SKM-1 treated with dmso at 0.1 percent for 144 hours (cell line): ENCODE measurements around the gene FURIN.
A peak's percentile ranks its signal among the peaks of the same experiment; 100 is the strongest.
"Not testable (repeated sequence)": the region's sequence is repeated elsewhere in the genome, so short reads cannot be mapped to it uniquely, and the experiment has no call there.

Experiments
- DNase-seq: peaks from one replicate; lab custom pipeline; 2025; ENCODE audit not compliant: unreplicated experiment; lab: John Stamatoyannopoulos, UW

Gene FURIN

DNA sequence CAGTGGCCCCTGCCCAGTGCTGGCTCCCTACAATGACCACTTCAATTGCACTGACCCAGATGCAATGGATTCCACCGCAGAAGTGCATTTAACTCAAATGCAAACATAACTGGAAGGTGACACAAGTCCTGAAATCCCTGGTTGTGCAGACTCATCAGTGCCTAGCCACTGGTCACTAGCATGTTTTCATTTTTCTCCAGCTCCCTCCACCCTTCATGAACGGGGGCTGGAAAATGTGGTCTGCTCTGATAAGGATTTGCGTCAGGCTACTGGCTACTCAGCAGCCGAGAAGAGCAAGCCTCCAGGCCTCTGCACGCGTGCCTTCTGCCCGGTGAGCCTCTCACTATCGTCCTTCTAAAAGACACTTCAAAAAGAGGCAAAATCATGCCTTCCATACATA, 27.4 kb upstream of the FURIN start:
- no peak for DNase-seq

DNA sequence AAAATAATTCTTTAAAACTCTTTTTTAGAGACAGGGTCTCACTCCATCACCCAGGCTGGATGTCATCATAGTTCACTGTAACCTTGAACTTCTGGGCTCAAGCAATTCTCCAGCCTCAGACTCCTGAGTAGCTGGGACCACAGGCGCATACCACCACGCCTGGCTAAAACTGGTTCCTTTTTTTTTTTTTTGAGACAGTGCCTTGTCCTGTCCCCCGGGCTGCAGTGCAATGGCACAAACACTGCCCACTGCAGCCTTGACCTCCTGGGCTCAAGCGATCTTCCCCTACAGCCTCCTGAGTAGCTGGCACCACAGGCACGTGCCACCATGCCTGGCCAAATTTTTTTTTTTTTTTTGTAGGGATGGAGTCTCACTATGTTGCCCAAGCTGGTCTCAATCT, 23.7 kb upstream of the FURIN start:
- DNase-seq: no peak

DNA sequence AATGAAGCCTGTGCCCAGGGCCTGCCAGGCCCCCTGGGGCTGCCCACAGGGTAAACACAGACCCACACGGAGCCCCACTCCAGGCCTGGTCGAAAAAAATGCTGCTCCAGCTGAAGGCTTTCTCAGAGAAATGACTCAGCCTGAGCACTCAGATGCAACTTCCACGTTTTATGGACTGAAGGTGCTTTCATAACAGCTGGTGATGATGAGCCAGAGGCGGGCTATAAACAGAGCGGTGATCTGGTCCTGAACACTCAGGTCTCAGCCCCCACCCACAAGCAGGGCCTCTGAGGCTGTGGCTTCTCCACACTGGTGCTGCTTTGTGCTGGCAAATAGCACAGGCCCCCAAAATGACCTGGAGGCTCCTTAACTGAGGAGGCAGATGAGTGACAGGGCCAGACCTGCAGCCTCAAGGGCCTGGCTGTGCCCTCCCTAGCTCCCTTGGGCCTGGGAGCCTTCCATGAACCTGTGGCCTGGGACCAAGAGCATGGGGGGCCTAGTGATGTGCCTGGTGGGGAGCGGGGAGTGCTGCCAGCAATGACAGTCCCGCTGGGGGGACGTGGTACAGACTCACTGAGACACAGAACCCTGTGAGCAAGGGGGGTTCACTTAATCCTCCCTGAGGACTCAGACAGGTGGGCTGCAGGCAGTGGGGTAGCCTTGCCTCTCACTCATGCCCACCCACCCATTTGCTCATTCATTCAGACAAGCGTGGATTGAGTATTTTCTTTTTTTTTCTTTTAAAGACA, 23.0 kb upstream of the FURIN start:
- DNase-seq: peak; percentile 66

DNA sequence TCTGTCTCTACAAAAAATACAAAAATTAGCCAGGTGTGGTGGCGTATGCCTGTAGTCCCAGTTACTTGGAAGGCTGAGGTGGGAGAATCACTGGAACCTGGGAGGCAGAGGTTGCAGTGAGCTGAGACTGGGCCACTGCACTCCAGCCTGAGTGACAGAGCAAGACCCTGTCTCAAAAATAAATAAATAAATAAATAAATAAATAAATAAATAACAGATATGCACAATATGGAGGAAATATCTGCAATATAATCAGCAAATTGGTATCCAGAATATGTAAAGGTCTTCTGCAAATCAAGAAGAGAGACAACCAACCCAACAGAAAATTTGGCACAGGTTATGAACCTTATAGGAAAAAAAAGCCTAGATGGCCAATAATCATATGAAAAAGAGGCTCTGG, 19.0 kb upstream of the FURIN start:
- not testable (repeated sequence) for DNase-seq

DNA sequence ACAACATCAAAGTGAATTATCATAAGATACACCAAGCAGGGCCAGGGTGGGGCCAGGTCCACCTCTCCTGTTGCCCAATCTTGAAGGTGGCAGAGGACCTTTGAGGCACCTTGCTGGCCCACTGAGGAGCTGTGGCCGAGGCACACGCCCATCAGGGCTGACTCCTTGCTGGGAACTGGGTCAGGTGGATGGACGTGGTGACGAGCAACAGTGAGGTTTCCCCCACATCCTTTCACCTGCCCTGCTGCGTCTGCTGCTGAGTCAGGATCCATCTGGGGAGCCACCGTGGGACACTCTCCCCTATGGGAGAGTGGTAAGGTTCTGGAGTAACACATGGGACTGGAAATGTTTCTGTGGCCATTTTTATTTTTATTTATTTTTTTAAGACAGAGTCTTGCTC, 17.3 kb upstream of the FURIN start:
- DNase-seq: no peak

DNA sequence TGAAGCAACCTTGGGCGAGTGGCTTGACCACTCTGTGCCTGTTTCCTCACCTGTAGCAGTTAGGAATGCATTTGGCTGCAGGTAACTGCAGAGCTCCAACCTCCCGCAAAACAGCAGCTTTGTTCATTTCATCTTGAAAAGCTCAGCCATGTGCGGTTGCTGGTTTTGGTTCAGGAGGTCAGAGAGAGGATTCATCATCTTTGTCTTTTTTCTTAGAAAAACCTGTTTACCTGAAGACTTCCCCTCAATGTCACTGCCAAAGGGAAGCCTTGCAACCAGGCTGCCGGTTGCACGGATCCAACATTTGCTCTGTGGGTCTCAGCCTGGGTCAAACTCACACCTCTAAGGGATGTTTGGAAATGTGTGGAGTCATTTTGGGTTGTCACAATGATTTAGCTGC, 16.4 kb upstream of the FURIN start:
- no peak for DNase-seq

DNA sequence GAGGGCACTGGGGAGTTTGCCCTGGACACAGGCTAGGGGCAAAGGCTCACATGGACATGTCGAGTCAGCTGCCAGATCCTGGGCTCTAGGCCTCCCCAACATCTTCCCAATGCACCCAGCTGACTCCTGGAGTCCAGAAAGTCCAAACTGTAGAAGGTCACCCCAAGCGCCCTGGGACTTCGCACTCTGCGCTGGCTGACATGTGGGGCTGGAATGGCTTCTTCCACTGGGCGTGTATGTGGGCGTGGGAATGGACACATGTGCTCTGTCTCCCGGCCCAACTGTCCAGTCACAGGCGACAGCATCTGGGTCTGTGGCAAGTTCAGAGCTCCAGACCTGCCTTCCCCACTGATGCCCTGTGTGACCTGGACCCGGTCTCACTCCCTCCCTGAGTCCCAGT, 13.2 kb upstream of the FURIN start:
- DNase-seq: no peak

DNA sequence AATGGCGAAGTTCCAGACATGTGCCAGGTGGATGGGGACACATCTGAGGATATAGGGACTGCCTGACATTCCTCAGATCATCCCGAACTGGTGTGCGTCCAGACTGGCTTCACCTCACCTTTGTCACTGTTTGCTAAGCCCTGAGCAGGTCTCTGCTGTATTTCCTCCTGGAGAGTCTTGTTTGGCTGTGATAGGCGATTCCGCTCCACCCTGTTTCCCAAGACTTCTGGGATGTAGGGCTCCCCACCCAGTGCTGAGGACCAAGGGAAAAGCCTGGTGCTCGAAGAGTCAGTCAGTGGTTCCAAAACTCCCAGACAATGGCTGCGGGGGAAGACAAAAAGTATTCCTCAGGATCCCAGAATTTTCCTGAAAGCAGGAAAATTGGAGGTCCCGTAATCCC, 11.1 kb upstream of the FURIN start:
- DNase-seq: no peak

DNA sequence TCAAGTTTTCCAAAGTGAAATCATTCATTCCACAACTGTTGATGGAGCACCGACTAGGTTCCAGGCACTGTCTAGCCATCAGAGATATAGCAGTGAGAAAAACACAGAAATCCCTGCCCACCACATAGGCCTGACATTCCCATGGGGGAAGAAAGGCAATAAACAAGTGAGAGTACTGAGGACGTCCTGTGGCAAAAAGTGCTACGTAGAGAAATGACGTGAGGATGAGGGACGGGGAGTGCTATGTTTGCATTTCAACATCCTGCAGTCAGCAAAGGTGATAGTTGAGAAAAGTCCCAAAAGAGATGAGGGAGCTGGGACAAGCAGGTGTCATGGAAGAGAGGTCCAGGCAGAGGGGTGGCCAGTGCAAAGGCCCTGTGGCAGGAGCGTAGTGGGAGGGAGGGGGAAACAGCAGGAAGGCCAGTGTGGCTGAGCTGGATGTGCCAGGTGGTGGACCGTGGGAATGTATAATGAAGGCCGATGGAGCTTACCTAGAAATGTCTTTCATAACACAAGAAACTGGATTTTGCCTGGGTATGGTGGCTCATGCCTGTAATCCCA, 10.4 kb upstream of the FURIN start:
- no peak for DNase-seq

DNA sequence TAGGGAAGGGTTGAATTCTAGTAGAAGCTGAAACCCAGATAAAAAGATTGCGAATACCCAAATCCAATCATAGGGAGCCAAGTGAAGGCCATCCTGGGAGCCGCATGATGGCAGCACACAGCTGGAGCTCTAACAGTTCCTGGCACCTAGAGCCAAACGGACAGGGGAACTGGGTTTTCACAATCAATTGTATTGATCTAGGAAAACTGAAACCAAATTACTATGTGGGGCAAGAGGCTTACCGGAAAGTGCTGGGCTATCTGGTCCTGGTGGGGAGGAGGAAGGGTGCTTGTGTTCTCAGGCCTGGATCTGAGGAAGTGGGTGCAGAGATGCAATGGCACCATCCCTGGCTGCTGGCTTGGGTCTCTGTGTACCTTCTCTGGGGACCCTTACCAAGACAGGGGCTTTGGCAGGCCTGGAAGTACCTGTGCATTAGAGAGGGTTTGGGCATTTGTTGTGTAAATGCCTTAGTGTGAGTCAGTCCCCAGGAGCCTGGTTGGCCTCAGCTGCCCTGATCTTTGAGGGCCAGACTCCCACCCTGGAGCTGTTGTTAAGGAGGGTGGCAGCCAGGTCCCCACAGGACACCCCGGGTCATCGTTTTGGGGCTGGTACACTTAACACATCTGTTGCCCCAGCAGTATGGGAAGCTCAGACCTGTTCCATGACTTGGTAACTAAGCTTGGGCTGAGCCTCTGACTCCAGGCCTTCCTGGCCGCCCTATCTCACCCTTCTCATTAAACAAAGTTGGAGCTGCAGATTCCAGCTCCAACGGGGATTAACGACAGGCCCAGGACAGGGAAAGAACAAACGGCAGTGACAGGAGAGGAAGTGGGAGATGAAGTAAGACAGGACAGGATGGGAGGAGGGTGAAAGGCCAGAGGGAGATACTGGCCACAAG, 8.9 kb upstream of the FURIN start:
- no peak for DNase-seq

DNA sequence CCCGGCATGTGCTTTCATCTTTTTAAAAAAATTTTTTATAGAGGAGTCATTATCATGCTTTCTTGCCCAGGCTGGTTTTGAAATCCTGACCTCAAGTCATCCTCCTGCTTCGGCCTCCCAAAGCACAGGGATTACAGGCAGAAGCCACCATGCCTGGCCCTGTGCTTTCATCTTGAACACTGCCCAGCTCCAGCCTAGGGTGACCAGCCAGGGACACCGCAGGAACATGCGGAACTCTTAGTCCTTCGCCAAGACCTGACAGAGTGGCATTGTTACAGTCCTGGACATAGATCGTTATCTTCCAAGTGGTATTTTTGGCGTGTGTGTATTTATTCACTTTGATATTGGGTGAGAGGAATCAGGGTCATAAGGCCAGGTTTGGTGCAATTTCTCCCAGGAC, 7.9 kb upstream of the FURIN start:
- DNase-seq: no peak

DNA sequence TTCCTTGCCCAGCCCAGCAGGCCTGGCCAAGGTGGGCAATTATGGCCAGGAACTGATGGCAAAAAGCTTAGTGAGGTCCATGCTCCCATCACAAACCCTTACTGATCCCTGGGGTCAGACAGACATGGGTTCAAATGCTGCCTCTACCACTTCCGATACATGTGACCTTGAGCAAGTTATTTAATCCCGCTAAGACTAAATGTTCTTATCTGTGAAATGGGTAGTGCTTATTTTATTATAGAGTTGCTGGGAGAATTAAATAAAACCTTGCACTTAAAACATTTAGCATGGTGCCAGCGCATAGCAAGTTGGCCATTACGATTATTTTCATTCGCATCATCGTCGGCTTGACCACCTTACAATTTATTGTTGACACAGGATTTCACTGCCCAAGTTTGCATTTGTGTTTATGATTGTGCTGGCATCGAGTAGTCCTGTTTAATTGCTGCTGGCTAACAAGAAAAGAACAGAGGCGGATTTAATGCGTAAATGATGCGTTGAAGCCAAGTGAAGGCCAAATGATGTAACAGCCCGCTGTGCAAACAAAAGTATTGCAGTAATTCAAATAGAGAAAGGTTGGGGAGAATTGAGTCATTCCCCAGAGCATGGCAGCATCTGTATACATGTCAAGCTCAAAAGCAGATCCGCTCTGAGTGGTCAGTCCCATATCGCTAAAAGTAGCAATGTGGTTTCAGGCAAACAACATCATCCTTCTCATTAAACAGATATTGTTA, 7.3 kb upstream of the FURIN start:
- DNase-seq: no peak

DNA sequence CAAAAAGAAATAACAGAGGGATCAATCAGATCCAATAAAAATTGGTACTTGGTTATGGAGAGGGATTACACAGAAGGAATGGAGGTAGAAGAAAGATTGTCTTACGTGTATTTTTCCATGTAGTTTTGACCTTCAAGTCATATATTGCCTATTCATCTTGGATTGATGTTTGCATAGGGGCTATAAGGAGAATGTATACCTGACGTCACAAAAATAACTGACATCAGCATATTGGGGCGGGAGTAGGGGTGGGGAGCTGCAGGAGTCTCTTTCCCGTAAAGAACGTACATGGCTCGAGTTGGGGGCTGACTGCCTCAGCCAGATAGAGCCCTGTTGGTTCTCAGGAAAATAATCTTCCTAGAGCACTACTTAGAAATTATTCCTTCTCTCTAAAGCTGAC, 5.9 kb upstream of the FURIN start:
- no peak for DNase-seq

DNA sequence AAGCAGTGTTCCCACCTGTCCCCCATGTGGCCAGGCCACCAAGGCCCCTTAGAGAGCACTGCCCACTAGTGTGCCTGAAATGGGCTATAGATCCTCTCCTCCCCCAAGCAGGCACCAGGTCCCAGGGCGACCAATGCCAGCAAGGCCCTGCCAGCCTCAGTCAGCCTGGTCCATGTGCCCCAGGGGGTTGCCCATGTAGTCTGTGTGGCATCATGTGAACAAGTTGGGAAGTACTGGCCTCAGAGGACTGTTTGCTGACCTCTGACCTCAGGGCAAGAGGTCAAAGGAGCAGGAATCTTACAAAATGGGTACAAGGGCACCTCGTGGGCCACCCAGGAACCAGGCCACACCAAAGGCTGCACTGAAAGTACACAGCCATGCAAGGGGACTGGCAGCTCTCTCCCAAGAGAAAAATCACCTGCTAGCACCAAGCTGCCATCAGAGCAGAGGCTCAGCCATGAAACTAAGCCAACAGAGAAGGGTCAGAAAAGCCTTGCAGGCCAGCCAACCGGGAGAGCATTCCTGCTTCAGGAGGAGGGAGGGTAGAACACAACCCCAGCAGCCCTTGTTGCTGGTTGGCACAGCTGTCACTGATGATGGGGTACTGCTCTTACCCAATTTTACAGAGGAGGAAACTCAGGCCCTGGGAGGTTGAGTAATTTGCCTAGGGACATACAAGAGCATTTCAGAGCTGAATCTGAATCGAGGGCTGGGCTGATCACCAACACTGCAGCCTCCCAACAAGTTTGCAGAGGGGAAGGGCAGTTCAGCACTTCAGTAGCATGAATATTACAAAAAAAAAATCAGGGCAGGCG, 5.2 kb upstream of the FURIN start:
- DNase-seq: peak; percentile 79

DNA sequence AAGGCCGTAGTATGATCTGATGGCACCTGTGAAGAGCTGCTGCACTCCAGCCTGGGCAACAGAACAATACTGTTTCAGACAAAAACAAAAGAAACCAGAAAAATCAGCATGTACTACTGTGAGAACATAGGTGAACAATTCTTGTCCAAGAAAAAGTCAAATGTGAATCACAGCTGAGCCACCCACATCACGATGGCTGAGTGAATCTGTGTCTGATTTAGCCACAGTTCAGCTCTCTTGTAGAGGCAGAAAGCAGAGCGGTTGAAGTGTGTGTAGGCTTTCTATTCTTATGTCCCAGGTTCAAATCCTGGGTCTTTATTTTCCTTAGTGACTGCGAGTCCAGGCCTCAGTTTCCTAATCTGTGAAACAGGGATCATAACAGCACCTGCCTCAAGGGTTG, 4.4 kb upstream of the FURIN start:
- no peak for DNase-seq

DNA sequence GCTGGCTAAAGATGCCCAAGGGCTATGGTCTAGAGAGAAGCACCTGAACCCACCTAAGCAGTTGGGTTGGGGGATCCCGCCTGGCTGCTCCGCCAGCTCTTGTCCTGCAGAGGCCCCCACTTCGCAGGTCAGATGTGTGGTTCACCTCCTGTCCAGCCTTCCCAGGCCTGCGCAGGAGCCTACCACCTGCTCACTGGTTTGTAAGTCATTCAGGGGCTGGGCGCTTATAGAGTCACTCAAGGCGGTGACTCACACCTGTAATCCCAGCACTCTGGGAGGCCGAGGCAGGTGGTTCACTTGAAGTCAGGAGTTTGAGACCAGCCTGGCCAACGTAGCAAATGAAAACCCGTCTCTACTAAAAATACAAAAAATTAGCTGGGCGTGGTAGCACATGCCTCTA, 3.9 kb upstream of the FURIN start:
- DNase-seq: no peak

DNA sequence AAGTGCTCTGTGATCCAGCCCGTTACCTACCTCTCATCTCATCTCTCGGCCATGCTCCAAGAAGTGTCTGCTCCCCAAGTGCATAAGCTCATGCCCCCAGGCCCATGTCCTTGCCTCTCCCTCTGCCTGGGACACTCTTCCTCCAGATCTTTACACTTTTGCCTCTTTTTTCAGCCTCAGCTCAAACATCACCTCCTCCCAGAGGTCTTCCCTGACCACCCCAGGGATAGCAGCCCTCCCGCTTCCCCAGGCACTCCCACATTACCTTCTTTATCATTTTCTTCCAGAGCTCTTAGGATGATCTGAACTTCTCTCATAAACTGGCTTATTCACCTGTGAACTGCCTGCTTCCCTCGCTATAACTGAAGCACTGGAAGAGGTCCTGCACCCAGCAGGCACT, 2.7 kb upstream of the FURIN start:
- DNase-seq: no peak

DNA sequence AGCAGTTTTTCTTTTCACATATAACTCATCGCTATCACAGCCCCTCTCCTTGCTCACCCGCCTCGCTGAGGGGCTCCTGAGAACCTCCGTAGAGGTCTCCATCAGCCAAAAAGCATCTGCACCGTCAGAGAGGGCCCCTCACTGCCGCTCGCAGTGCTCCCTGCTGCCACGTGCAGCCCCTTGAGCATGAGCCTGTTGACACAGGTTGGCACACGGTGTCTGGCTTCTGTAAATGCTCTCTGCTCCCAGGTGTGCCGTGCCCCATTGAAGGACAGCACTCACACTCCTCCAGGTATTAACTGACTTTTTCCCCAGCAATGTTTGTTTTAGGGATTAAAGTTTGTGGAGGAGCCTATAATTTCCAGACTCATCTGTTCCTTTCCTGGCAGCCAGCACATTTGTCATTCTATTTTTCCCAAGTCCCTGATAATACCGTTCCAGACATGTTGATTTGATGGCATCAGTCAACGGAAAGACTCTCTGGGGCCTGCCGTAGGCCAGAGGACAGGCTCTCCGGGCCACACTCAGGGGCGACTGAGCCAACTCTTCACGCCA, 2.1 kb upstream of the FURIN start:
- no peak for DNase-seq

DNA sequence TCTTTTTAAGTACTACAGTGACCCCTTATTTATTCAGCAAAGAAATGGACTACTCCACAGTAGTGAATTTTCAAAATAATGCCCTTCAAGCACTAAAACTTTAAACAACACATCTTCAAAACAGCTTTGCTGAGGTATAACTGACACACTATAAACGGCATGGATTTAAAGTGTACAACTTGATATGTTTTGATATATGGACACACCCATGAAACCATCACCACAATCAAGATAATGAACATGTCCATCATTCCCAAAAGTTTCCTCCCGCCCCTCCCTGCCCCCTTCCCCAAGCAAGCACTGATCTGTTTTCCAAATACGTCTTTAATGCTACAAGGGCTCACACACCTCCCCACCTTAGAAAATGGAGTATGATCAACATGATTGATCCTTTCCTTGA, 1.6 kb upstream of the FURIN start:
- no peak for DNase-seq

DNA sequence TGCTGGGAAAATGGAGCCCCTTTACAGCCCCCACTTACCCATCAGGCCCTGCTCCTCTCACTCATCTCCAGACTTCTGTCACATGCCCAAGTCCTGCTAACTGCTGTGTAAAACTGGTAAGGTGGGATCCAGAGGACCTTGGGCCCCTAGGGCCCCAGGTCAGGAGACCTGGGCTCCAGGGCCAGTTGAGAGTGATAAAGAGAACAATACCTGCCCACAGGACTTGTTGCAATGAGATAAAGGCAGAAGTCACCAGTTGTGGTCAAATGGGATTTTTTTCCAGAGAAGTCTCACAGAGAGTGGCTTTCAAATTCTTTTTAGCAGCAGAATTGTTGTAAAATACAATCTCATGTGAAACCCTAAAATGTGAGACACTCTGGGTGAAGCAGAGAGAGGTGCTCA, 753 bp downstream of the FURIN start:
- no peak for DNase-seq
